WTC11 (cell line): Measurements from ENCODE around the gene RTCA. TPM values are rescaled to one million over a fixed set of nuclear protein-coding genes. Genes with fewer than 3 reads are reported as not detected.

ENCODE experiments used
- ATAC-seq: fragments of 200-7000 bp; cut with Tn5 transposase; 2 replicates; pipeline ENCODE4 v1.10.0; 2021; ENCODE audit warnings: mild to moderate bottlenecking, moderate library complexity
- CTCF ChIA-PET: fragments of 300-600 bp; sonication (Branson Sonifier 250); formaldehyde crosslinking; loops from one replicate; lab custom pipeline; 2021; ENCODE audit warnings: antibody characterized with exemption; lab: Charles Lee
- POLR2A ChIA-PET: fragments of 350-600 bp; sonication (Branson Sonifier 250); formaldehyde crosslinking; loops from one replicate; lab custom pipeline; 2021; ENCODE audit warnings: antibody characterized with exemption; lab: Charles Lee
- DNase-seq: peaks from one replicate; pipeline ENCODE4 v3.0.0; 2021; ENCODE audit warnings: low spot score
- H3K27ac Mint-ChIP-seq: 2 replicates; pipeline ENCODE4 v1.8.0; 2021; ENCODE audit warnings: mixed read lengths
- H3K27me3 Mint-ChIP-seq: 2 replicates; pipeline ENCODE4 v1.8.0; 2021; ENCODE audit warnings: low read depth, mild to moderate bottlenecking, moderate library complexity, mixed read lengths
- H3K36me3 Mint-ChIP-seq: 2 replicates; pipeline ENCODE4 v1.8.0; 2021; ENCODE audit warnings: mixed read lengths
- H3K4me1 Mint-ChIP-seq: 2 replicates; pipeline ENCODE4 v1.8.0; 2022; ENCODE audit warnings: mixed read lengths
- H3K4me3 Mint-ChIP-seq: 2 replicates; pipeline ENCODE4 v1.8.0; 2021; ENCODE audit warnings: mild to moderate bottlenecking, moderate library complexity, mixed read lengths
- H3K9me3 Mint-ChIP-seq: 2 replicates; pipeline ENCODE4 v1.8.0; 2021; ENCODE audit warnings: mixed read lengths
- ELF4 ChIP-seq: sonication (generic); formaldehyde crosslinking; IDR thresholded peaks from 2 replicates; pipeline ENCODE4 v1.8.1; 2022; ENCODE audit warnings: low read depth, mild to moderate bottlenecking, moderate library complexity, missing genetic modification reagents
- KAT7 ChIP-seq: sonication (generic); formaldehyde crosslinking; IDR thresholded peaks from 2 replicates; pipeline ENCODE4 v1.8.1; 2023; ENCODE audit warnings: missing genetic modification reagents, mild to moderate bottlenecking, borderline replicate concordance
- NFYB ChIP-seq: sonication (generic); formaldehyde crosslinking; conservative IDR thresholded peaks from 2 replicates; pipeline ENCODE4 v1.8.0; 2022; ENCODE audit warnings: low read depth, missing genetic modification reagents
- NR2C2 ChIP-seq: sonication (generic); formaldehyde crosslinking; IDR thresholded peaks from 2 replicates; pipeline ENCODE4 v1.8.0; 2022; ENCODE audit warnings: mild to moderate bottlenecking, missing genetic modification reagents
- OVOL2 ChIP-seq: fragments of 250-450 bp; sonication (Bioruptor Pico); IDR thresholded peaks from 2 replicates; pipeline ENCODE4 v1.9.0; 2021; ENCODE audit warnings: mild to moderate bottlenecking, borderline replicate concordance
- RELA ChIP-seq: sonication (generic); formaldehyde crosslinking; IDR thresholded peaks from 2 replicates; pipeline ENCODE4 v1.8.1; 2022; ENCODE audit warnings: missing genetic modification reagents, mild to moderate bottlenecking, borderline replicate concordance
- SP1 ChIP-seq: sonication (generic); formaldehyde crosslinking; conservative IDR thresholded peaks from 2 replicates; pipeline ENCODE4 v1.8.1; 2022; ENCODE audit warnings: missing genetic modification reagents
- ZNF232 ChIP-seq: sonication (generic); formaldehyde crosslinking; IDR thresholded peaks from 2 replicates; pipeline ENCODE4 v1.8.0; 2022; ENCODE audit warnings: mild to moderate bottlenecking, missing genetic modification reagents
- ZNF263 ChIP-seq: sonication (generic); formaldehyde crosslinking; IDR thresholded peaks from 2 replicates; pipeline ENCODE4 v1.8.1; 2022; ENCODE audit warnings: low read depth, mild to moderate bottlenecking, moderate library complexity, missing genetic modification reagents
- ZNF396 ChIP-seq: fragments of 250-450 bp; sonication (Bioruptor Pico); IDR thresholded peaks from 2 replicates; pipeline ENCODE4 v1.8.0; 2021; ENCODE audit warnings: mild to moderate bottlenecking, moderate library complexity, borderline replicate concordance
- ZNF416 ChIP-seq: fragments of 250-450 bp; sonication (Bioruptor Pico); IDR thresholded peaks from 2 replicates; pipeline ENCODE4 v1.9.0; 2021; ENCODE audit warnings: mild to moderate bottlenecking, inconsistent platforms
- total RNA-seq: library from RNA; stranded (reverse); gene quantifications from 3 replicates; pipeline ENCODE4 v1.2.3, GENCODE V29; 2021
- TF ChIP-seq, protein P1 (sequence below): sonication (generic); formaldehyde crosslinking; IDR thresholded peaks from 2 replicates; pipeline ENCODE4 v1.8.1; 2022; ENCODE audit warnings: low read depth, mild to moderate bottlenecking, moderate library complexity, missing genetic modification reagents, borderline replicate concordance
- TF ChIP-seq, protein P2 (sequence below): sonication (generic); formaldehyde crosslinking; IDR thresholded peaks from 2 replicates; pipeline ENCODE4 v1.8.0; 2022; ENCODE audit warnings: mild to moderate bottlenecking, missing genetic modification reagents
- TF ChIP-seq, protein P3 (sequence below): fragments of 200-600 bp; IDR thresholded peaks from 2 replicates; pipeline ENCODE4 v1.8.0; 2022; ENCODE audit warnings: antibody characterized with exemption
- TF ChIP-seq, protein P4 (sequence below): sonication (generic); formaldehyde crosslinking; IDR thresholded peaks from 2 replicates; pipeline ENCODE4 v1.8.1; 2023; ENCODE audit warnings: mild to moderate bottlenecking, moderate library complexity, missing genetic modification reagents
- TF ChIP-seq, protein P5 (sequence below): sonication (generic); formaldehyde crosslinking; IDR thresholded peaks from 2 replicates; pipeline ENCODE4 v1.8.1; 2023; ENCODE audit warnings: mild to moderate bottlenecking, missing genetic modification reagents, moderate library complexity
- TF ChIP-seq, protein P6 (sequence below): sonication (generic); formaldehyde crosslinking; conservative IDR thresholded peaks from 2 replicates; pipeline ENCODE4 v1.8.1; 2022; ENCODE audit warnings: mild to moderate bottlenecking, missing genetic modification reagents
- TF ChIP-seq, protein P7 (sequence below): fragments of 250-450 bp; sonication (Bioruptor Pico); IDR thresholded peaks from 2 replicates; pipeline ENCODE4 v2.1.2; 2022; ENCODE audit warnings: mild to moderate bottlenecking, moderate library complexity
- TF ChIP-seq, protein P8 (sequence below): sonication (generic); formaldehyde crosslinking; IDR thresholded peaks from 2 replicates; pipeline ENCODE4 v1.8.0; 2023; ENCODE audit warnings: mild to moderate bottlenecking, missing genetic modification reagents
- TF ChIP-seq, protein P9 (sequence below): fragments of 250-450 bp; sonication (Bioruptor Pico); IDR thresholded peaks from 2 replicates; pipeline ENCODE4 v1.8.0; 2021; ENCODE audit warnings: mild to moderate bottlenecking

The RTCA gene
- total RNA-seq, 1 experiment from 2014 or later: 35.7 TPM

DNA sequence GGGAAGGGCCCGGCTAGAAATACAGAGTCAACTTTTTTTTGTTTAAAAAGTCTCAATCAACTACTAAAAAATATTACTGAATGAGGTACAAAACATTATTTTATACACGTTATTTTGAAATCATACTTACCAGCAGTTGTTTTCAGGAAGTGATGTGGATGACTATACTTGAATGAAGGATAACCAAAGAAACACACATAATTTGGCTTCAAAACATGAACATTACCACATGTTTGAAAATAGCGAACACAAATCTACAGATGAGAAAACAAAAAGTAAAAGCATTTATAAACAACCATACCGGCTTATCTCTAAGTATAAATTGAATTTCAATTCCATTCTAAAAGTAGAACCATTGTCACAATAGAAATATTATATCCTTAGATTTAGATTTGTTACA lies 25.4 kb upstream of the RTCA start:
- ATAC-seq: no peak
- peaks cover 31% of the 10 kb centered on the region for H3K36me3 Mint-ChIP-seq

More for the DNA sequence above, 25.4 kb upstream of the RTCA start:
- CTCF ChIA-PET: no interaction called here
- 0 out of 2 replicates have a peak, but pooled peaks cover 2% of the 10 kb centered on the region for H3K4me1 Mint-ChIP-seq
- POLR2A ChIA-PET: no interaction called here
- TF ChIP-seq, protein P1, sequence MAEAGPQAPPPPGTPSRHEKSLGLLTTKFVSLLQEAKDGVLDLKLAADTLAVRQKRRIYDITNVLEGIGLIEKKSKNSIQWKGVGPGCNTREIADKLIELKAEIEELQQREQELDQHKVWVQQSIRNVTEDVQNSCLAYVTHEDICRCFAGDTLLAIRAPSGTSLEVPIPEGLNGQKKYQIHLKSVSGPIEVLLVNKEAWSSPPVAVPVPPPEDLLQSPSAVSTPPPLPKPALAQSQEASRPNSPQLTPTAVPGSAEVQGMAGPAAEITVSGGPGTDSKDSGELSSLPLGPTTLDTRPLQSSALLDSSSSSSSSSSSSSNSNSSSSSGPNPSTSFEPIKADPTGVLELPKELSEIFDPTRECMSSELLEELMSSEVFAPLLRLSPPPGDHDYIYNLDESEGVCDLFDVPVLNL (CRISPR knock-in tag): no peak
- TF ChIP-seq, protein P2, sequence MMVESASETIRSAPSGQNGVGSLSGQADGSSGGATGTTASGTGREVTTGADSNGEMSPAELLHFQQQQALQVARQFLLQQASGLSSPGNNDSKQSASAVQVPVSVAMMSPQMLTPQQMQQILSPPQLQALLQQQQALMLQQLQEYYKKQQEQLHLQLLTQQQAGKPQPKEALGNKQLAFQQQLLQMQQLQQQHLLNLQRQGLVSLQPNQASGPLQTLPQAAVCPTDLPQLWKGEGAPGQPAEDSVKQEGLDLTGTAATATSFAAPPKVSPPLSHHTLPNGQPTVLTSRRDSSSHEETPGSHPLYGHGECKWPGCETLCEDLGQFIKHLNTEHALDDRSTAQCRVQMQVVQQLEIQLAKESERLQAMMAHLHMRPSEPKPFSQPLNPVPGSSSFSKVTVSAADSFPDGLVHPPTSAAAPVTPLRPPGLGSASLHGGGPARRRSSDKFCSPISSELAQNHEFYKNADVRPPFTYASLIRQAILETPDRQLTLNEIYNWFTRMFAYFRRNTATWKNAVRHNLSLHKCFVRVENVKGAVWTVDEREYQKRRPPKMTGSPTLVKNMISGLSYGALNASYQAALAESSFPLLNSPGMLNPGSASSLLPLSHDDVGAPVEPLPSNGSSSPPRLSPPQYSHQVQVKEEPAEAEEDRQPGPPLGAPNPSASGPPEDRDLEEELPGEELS: no peak
- TF ChIP-seq, protein P3, sequence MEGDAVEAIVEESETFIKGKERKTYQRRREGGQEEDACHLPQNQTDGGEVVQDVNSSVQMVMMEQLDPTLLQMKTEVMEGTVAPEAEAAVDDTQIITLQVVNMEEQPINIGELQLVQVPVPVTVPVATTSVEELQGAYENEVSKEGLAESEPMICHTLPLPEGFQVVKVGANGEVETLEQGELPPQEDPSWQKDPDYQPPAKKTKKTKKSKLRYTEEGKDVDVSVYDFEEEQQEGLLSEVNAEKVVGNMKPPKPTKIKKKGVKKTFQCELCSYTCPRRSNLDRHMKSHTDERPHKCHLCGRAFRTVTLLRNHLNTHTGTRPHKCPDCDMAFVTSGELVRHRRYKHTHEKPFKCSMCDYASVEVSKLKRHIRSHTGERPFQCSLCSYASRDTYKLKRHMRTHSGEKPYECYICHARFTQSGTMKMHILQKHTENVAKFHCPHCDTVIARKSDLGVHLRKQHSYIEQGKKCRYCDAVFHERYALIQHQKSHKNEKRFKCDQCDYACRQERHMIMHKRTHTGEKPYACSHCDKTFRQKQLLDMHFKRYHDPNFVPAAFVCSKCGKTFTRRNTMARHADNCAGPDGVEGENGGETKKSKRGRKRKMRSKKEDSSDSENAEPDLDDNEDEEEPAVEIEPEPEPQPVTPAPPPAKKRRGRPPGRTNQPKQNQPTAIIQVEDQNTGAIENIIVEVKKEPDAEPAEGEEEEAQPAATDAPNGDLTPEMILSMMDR: no peak
- no peak for TF ChIP-seq NR2C2
- TF ChIP-seq, protein P4, sequence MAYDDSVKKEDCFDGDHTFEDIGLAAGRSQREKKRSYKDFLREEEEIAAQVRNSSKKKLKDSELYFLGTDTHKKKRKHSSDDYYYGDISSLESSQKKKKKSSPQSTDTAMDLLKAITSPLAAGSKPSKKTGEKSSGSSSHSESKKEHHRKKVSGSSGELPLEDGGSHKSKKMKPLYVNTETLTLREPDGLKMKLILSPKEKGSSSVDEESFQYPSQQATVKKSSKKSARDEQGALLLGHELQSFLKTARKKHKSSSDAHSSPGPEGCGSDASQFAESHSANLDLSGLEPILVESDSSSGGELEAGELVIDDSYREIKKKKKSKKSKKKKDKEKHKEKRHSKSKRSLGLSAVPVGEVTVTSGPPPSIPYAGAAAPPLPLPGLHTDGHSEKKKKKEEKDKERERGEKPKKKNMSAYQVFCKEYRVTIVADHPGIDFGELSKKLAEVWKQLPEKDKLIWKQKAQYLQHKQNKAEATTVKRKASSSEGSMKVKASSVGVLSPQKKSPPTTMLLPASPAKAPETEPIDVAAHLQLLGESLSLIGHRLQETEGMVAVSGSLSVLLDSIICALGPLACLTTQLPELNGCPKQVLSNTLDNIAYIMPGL (CRISPR knock-in tag): no peak
- TF ChIP-seq ZNF263 (CRISPR knock-in tag): no peak
- TF ChIP-seq, protein P5, sequence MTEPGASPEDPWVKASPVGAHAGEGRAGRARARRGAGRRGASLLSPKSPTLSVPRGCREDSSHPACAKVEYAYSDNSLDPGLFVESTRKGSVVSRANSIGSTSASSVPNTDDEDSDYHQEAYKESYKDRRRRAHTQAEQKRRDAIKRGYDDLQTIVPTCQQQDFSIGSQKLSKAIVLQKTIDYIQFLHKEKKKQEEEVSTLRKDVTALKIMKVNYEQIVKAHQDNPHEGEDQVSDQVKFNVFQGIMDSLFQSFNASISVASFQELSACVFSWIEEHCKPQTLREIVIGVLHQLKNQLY (CRISPR knock-in tag): no peak
- no peak for TF ChIP-seq OVOL2 (CRISPR knock-in tag)
- no peak for TF ChIP-seq NFYB (CRISPR knock-in tag)
- no peak for TF ChIP-seq ZNF232 (CRISPR knock-in tag)
- TF ChIP-seq, protein P6, sequence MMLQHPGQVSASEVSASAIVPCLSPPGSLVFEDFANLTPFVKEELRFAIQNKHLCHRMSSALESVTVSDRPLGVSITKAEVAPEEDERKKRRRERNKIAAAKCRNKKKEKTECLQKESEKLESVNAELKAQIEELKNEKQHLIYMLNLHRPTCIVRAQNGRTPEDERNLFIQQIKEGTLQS: no peak
- TF ChIP-seq ZNF396: no peak
- no peak for TF ChIP-seq RELA (CRISPR knock-in tag)
- TF ChIP-seq, protein P7, sequence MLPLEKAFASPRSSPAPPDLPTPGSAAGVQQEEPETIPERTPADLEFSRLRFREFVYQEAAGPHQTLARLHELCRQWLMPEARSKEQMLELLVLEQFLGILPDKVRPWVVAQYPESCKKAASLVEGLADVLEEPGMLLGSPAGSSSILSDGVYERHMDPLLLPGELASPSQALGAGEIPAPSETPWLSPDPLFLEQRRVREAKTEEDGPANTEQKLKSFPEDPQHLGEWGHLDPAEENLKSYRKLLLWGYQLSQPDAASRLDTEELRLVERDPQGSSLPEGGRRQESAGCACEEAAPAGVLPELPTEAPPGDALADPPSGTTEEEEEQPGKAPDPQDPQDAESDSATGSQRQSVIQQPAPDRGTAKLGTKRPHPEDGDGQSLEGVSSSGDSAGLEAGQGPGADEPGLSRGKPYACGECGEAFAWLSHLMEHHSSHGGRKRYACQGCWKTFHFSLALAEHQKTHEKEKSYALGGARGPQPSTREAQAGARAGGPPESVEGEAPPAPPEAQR (CRISPR knock-in tag): no peak
- TF ChIP-seq, protein P8, sequence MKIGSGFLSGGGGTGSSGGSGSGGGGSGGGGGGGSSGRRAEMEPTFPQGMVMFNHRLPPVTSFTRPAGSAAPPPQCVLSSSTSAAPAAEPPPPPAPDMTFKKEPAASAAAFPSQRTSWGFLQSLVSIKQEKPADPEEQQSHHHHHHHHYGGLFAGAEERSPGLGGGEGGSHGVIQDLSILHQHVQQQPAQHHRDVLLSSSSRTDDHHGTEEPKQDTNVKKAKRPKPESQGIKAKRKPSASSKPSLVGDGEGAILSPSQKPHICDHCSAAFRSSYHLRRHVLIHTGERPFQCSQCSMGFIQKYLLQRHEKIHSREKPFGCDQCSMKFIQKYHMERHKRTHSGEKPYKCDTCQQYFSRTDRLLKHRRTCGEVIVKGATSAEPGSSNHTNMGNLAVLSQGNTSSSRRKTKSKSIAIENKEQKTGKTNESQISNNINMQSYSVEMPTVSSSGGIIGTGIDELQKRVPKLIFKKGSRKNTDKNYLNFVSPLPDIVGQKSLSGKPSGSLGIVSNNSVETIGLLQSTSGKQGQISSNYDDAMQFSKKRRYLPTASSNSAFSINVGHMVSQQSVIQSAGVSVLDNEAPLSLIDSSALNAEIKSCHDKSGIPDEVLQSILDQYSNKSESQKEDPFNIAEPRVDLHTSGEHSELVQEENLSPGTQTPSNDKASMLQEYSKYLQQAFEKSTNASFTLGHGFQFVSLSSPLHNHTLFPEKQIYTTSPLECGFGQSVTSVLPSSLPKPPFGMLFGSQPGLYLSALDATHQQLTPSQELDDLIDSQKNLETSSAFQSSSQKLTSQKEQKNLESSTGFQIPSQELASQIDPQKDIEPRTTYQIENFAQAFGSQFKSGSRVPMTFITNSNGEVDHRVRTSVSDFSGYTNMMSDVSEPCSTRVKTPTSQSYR: no peak
- no peak for TF ChIP-seq KAT7 (CRISPR knock-in tag)
- no peak for TF ChIP-seq ZNF416 (CRISPR knock-in tag)
- TF ChIP-seq ELF4: no peak
- no peak for TF ChIP-seq SP1 (CRISPR knock-in tag)
- TF ChIP-seq, protein P9, sequence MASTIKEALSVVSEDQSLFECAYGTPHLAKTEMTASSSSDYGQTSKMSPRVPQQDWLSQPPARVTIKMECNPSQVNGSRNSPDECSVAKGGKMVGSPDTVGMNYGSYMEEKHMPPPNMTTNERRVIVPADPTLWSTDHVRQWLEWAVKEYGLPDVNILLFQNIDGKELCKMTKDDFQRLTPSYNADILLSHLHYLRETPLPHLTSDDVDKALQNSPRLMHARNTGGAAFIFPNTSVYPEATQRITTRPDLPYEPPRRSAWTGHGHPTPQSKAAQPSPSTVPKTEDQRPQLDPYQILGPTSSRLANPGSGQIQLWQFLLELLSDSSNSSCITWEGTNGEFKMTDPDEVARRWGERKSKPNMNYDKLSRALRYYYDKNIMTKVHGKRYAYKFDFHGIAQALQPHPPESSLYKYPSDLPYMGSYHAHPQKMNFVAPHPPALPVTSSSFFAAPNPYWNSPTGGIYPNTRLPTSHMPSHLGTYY: no peak
- TF ChIP-seq, all 79 proteins: peak for 0
- DNase-seq: no peak
- Mint-ChIP-seq H3K9me3 (no peaks in the 10 kb centered on the region), H3K4me3 (no peak overlapping the region), H3K27ac (no peak overlapping the region), H3K27me3 (no peaks in the 10 kb centered on the region)
